ENCODE results near the gene NAV2.

The NAV2 gene

GRCh38 chr11:19812096-19812495, 99.5 kb downstream of the NAV2 start:
- DNase-seq: no peak

- no peak for DNase-seq
Observed at GRCh38 chr11:19812710-19813109, 100.1 kb downstream of the NAV2 start.

- no peak for DNase-seq
Observed at GRCh38 chr11:19813158-19813879, 100.7 kb downstream of the NAV2 start.

GRCh38 chr11:19814421-19814820, 101.8 kb downstream of the NAV2 start:
- DNase-seq: no peak

GRCh38 chr11:19816040-19816439, 103.4 kb downstream of the NAV2 start:
- DNase-seq: no peak

- no peak for DNase-seq
Observed at GRCh38 chr11:19816817-19817216, 104.2 kb downstream of the NAV2 start.

DNA sequence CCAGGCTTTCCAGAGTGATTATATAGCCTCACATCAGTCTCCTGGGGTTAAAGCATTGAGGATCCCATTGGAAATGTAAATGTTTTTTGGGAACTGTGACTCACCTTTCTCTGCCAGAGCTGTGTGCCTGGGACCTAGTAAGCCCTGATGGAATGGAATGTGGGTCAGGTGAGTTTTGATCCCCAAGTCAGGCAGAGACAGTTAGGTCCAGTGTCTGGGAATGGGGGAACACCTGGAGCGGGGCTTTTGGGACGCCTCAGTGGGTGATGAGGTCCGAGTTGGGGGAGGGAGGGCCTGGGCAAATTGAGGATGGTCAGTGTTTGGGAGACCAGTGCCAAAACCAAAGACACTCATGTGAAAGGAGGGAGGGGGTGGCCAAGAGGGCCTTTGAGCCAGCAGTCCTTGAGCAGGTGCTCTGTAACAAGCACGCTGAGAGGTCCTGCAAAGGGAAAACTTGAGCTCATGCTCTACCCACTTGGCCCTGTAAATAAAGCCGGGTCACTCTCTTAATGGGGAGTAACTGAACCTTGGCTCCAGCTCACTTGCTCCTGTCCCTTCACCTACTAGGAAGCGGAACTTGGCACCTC, 104.7 kb downstream of the NAV2 start:
- DNase-seq: no peak

DNA sequence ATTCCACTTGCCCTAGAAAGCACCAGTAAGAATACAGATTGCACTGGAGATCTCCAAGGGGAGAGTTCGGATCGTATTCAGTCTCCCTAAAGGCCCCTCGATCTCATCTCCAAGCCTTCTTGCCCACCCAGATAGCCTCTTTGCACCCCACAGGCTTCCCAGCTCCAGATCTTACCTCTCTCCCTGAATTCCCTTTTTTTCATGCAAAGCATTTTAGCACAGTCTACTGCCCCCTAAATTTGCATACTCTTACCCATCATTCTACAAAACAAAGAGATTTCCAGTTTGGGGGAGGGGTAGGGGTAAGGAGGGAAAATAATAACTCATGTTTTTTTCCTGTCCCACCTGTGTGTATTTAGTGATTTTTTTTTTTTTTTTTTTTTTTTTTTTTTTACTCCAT, 105.2 kb downstream of the NAV2 start:
- no peak for DNase-seq

GRCh38 chr11:19818619-19819018, 106.0 kb downstream of the NAV2 start:
- DNase-seq: no peak

DNA sequence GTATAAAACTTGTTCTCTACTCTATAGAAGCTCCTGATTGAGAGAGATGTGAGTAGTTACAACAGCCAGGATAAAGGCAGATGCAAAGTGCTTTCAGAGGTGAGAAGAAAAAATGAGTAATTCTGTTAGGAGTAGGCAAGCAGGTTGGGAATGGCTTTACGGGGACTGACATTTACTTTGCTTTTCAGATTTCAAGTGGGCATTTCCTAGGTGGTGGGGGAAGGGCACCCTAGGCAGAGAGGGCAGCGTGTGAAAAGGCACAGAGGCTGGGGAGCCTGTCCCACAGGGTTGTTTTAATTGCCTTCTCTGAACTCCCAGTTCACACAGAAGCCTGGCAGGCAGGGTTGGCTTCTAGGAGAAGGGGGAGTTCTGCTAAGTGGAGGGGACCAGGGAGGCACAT, 106.5 kb downstream of the NAV2 start:
- DNase-seq: no peak

DNA sequence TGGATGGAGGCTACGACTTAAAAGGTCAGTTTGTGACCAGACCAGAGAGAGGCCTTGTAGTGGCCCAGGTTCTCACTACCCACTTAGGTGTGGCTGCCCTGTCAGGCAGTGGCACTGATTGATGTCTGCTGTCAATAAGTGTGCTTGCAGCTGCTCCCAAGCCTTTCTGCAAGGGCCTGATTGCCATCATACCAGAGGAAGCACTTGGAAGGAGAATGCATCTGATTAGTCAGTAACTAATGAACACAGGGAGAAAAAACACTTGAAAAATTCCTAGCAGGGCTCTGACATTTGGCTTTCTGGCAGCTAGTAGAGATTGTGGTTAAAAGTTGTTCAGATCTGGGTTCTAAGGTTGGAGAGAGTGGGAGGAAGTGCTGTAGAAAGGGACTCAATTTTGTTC, 107.5 kb downstream of the NAV2 start:
- DNase-seq: peak; percentile 32

- DNase-seq: no peak
Observed at GRCh38 chr11:19821412-19821875, 108.8 kb downstream of the NAV2 start.

GRCh38 chr11:19821993-19822392, 109.4 kb downstream of the NAV2 start:
- DNase-seq: no peak

GRCh38 chr11:19822531-19822930, 109.9 kb downstream of the NAV2 start:
- DNase-seq: no peak

DNA sequence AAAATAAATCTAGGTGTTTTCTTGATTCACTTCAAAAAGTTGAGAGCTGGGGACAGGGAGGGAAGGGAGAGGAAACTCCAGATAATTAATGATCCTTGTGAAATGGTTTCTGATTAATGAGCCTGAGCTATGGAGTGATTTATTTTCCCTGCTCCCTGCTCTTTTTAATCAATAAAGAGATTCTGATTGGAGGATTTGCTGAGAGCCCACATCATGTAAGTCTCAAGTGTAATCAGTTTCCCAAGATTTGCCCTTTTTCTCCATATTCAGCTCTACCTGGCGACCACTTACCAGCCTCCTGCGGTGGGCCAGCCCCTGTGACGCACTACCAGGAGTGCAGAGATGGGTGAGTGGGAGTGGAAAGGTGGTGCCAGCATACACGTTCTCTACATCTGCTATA, 114.0 kb downstream of the NAV2 start:
- no peak for DNase-seq

GRCh38 chr11:19827399-19828135, 114.9 kb downstream of the NAV2 start:
- no peak for DNase-seq

GRCh38 chr11:19828382-19829108, 115.9 kb downstream of the NAV2 start:
- DNase-seq: no peak

GRCh38 chr11:19829109-19829837, 116.6 kb downstream of the NAV2 start:
- no peak for DNase-seq

GRCh38 chr11:19832086-19832750, 119.6 kb downstream of the NAV2 start:
- no peak for DNase-seq

- no peak for DNase-seq
Observed at GRCh38 chr11:19832901-19833300, 120.3 kb downstream of the NAV2 start.

DNA sequence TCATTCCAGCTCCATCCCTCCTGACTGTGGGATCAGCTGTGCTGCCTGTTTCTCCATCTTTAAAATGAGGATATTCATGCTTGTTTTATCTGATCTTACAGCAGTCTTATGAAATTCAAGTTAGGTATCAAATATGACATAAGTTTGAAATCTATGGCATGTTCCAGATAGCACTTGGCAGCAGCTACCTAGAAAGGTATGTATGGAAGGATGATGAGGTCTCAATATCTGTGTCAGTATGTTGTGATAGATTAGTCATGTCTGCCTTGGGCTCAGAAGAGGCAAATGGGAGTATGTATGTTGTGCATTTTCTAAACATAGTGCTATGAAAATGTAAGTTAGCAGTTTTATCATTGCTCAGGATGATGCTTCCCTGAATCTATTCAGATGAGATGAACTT, 122.1 kb downstream of the NAV2 start:
- DNase-seq: peak; percentile 53

DNA sequence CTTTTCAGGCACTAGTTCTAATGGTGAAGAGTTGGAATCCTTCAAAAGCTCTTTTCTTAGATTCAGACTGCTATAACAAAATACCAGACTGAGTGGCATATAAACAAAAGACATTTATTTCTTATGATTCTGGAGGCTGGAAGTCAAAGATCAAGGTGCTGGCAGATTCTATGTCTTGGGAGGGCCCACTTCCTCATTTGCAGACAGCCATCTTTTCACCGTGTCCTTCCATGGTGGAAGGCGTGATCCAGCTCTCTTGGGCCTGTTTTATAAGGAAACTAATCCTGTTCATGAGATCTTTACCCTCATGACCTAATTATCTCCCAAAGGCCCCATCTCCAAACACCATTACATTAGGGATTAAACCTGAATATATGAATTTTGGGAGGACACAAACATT, 124.0 kb downstream of the NAV2 start:
- no peak for DNase-seq

Data from fibroblast of skin of back (primary cell).